PC-9 (cell line): ENCODE measurements around the gene TRAM2. TPM values are rescaled to one million over a fixed set of nuclear protein-coding genes. Genes with fewer than 3 reads are reported as not detected.

Experiments
- BruUV-seq: library from RNA; stranded (reverse); fragments of 400-500 nt; replicated peaks from 2 replicates; lab custom pipeline; 2021; lab: Mats Ljungman, UMichigan
- CTCF ChIA-PET: fragments of 300-600 bp; sonication (Branson Sonifier 250); formaldehyde crosslinking; loops from one replicate; lab custom pipeline; 2022; ENCODE audit warnings: antibody characterized with exemption; lab: Charles Lee
- POLR2A ChIA-PET: fragments of 300-600 bp; sonication (Branson Sonifier 250); formaldehyde crosslinking; loops from one replicate; lab custom pipeline; 2022; ENCODE audit warnings: antibody characterized with exemption; ENCODE audit not compliant: unreplicated experiment; lab: Charles Lee
- DNase-seq, 2 experiments: peaks; one replicate each; pipeline versions ENCODE4 v3.0.0 to v3.0.0-alpha.2; 2015 to 2022; ENCODE audit warnings: mixed read lengths in 1 of 2
- H2AFZ ChIP-seq: fragments of 200-600 bp; sonication (generic); 2 replicates; pipeline ENCODE4 v1.8.1; 2017; ENCODE audit warnings: antibody characterized with exemption
- H3F3A ChIP-seq: fragments of 200-600 bp; sonication (generic); 2 replicates; pipeline ENCODE4 v1.8.1; 2017; ENCODE audit warnings: antibody characterized with exemption, mild to moderate bottlenecking, low read depth; ENCODE audit not compliant: insufficient read depth
- H3K27ac ChIP-seq: fragments of 200-600 bp; sonication (generic); 2 replicates; pipeline ENCODE4 v1.6.1; 2016; ENCODE audit warnings: mixed run types
- H3K27me3 ChIP-seq: fragments of 200-600 bp; sonication (generic); 2 replicates; pipeline ENCODE4 v1.6.1; 2016; ENCODE audit warnings: low read depth, mixed run types; ENCODE audit not compliant: insufficient read depth
- H3K36me3 ChIP-seq: fragments of 200-600 bp; sonication (generic); 2 replicates; pipeline ENCODE4 v1.6.1; 2016; ENCODE audit warnings: low read depth, mixed run types
- H3K4me1 ChIP-seq: fragments of 200-600 bp; sonication (generic); replicated peaks from 2 replicates; pipeline ENCODE4 v1.6.1; 2016; ENCODE audit warnings: mixed run types; ENCODE audit not compliant: insufficient read depth
- H3K4me2 ChIP-seq: fragments of 200-600 bp; sonication (generic); 2 replicates; pipeline ENCODE4 v1.6.1; 2017; ENCODE audit warnings: mixed run types
- H3K4me3 ChIP-seq: fragments of 200-600 bp; sonication (generic); 2 replicates; pipeline ENCODE4 v1.6.1; 2016; ENCODE audit warnings: mixed run types
- H3K79me2 ChIP-seq: fragments of 200-600 bp; sonication (generic); 2 replicates; pipeline ENCODE4 v1.6.1; 2017; ENCODE audit warnings: low read depth, mixed run types
- H3K9me2 ChIP-seq: fragments of 200-600 bp; sonication (generic); 2 replicates; pipeline ENCODE4 v1.8.1; 2017; ENCODE audit warnings: mild to moderate bottlenecking; ENCODE audit not compliant: insufficient read depth
- H3K9me3 ChIP-seq: fragments of 200-600 bp; sonication (generic); 2 replicates; pipeline ENCODE4 v1.8.1; 2016; ENCODE audit warnings: low read depth; ENCODE audit not compliant: insufficient read depth
- H4K20me1 ChIP-seq: fragments of 200-600 bp; sonication (generic); 2 replicates; pipeline ENCODE4 v1.8.1; 2017; ENCODE audit not compliant: insufficient read depth
- CTCF ChIP-seq: fragments of 200-600 bp; sonication (generic); conservative IDR thresholded peaks from 2 replicates; pipeline ENCODE4 v1.6.1; 2017; ENCODE audit warnings: mixed run types, antibody characterized with exemption, mild to moderate bottlenecking, moderate library complexity
- EZH2 ChIP-seq: fragments of 200-600 bp; sonication (generic); IDR thresholded peaks from 2 replicates; pipeline ENCODE4 v1.8.0; 2017; ENCODE audit warnings: antibody characterized with exemption, low read depth
- intact Hi-C: fragments of 100-400 bp; cut with micrococcal nuclease; formaldehyde crosslinking; loops from one replicate; pipeline ENCODE4 v1.10.0; 2022; ENCODE audit not compliant: unreplicated experiment
- total RNA-seq: library from RNA; stranded (reverse); gene quantifications from 2 replicates; pipeline ENCODE4 v1.2.3, GENCODE V29; 2021

The TRAM2 gene
- total RNA-seq, 1 experiment from 2014 or later = 40.9 TPM

- peak; percentile 71 to 76 for DNase-seq
Measured at GRCh38 chr6:52517502-52518278, 59.2 kb downstream of the TRAM2 start.

GRCh38 chr6:52516943-52517342, 59.9 kb downstream of the TRAM2 start:
- no peak overlapping the region for H3K4me3 ChIP-seq
- no peak overlapping the region for H2AFZ ChIP-seq
- ChIA-PET CTCF (interaction anchor here (0.6 kb wide), 1 partner anchor 73 kb away, joined by 3 read pairs; no protein-coding TSS in a partner anchor), POLR2A (no interaction called here)
- DNase-seq = no peak
- no peaks in the 10 kb centered on the region for H4K20me1 ChIP-seq
- peak overlapping the region; percentile 55; the same call in 1 of the 2 replicates for H3K4me2 ChIP-seq
- H3K9me3 ChIP-seq = no peaks in the 10 kb centered on the region
- no TSS peak for BruUV-seq
- peaks cover 45% of the 10 kb centered on the region for H3K4me1 ChIP-seq
- no peaks in the 10 kb centered on the region for H3K9me2 ChIP-seq
- no peaks in the 10 kb centered on the region for H3K36me3 ChIP-seq
- H3K79me2 ChIP-seq = no peaks in the 10 kb centered on the region
- no peaks in the 10 kb centered on the region for H3K27me3 ChIP-seq
- intact Hi-C loops = loop anchor here (2.0 kb wide), 2 partner anchors 34 to 60 kb away; partner anchors contain the start of gene TRAM2
- peaks cover 18% of the 10 kb centered on the region; the same call in 1 of the 2 replicates for H3F3A ChIP-seq
- TF ChIP-seq EZH2 (no peak), CTCF (no peak)
- no peak overlapping the region for H3K27ac ChIP-seq

More at GRCh38 chr6:52517502-52518278, 59.2 kb downstream of the TRAM2 start:
- TF ChIP-seq EZH2 (no peak), CTCF (no peak)
- TSS peak; percentile 65 for BruUV-seq
- Histone ChIP-seq H2AFZ (no peak overlapping the region), H3K27ac (peak overlapping the region; percentile 42), H3K9me2 (no peaks in the 10 kb centered on the region), H3K4me2 (peak overlapping the region; percentile 55), H4K20me1 (no peaks in the 10 kb centered on the region), H3K4me1 (peaks cover 42% of the 10 kb centered on the region), H3K9me3 (no peaks in the 10 kb centered on the region), H3K27me3 (no peaks in the 10 kb centered on the region), H3K4me3 (no peak overlapping the region), H3K36me3 (no peaks in the 10 kb centered on the region), H3F3A (peaks cover 14% of the 10 kb centered on the region; the same call in 1 of the 2 replicates), H3K79me2 (no peaks in the 10 kb centered on the region)
- POLR2A ChIA-PET = no interaction called here
- CTCF ChIA-PET = interaction anchor here (0.6 kb wide), 1 partner anchor 72 kb away, joined by 3 read pairs; no protein-coding TSS in a partner anchor
- intact Hi-C loops = loop anchor here (2.0 kb wide), 2 partner anchors 33 to 59 kb away; partner anchors contain the start of gene TRAM2

GRCh38 chr6:52516269-52516668, 60.6 kb downstream of the TRAM2 start:
- BruUV-seq = no TSS peak
- Histone ChIP-seq H2AFZ (no peak overlapping the region), H4K20me1 (no peaks in the 10 kb centered on the region), H3K4me2 (no peak overlapping the region), H3F3A (peaks cover 22% of the 10 kb centered on the region; the same call in 1 of the 2 replicates), H3K4me3 (no peak overlapping the region), H3K4me1 (peaks cover 52% of the 10 kb centered on the region), H3K36me3 (no peaks in the 10 kb centered on the region), H3K9me2 (no peaks in the 10 kb centered on the region), H3K9me3 (no peaks in the 10 kb centered on the region), H3K79me2 (no peaks in the 10 kb centered on the region), H3K27ac (no peak overlapping the region), H3K27me3 (no peaks in the 10 kb centered on the region)
- intact Hi-C loops = loop anchor here (2.0 kb wide), 2 partner anchors 35 to 61 kb away; partner anchors contain the start of gene TRAM2
- POLR2A ChIA-PET = no interaction called here
- CTCF ChIA-PET = no interaction called here
- TF ChIP-seq EZH2 = no peak
- TF ChIP-seq CTCF = no peak
- DNase-seq = no peak
